HEK293 (cell line): ENCODE results near the gene C2CD3.

Experiments
- CTCF ChIA-PET: fragments of 350-600 bp; formaldehyde crosslinking; extraction: SDS; loops from one replicate; lab custom pipeline; 2021; ENCODE audit warnings: antibody characterized with exemption; lab: Yijun Ruan, JAX
- POLR2A ChIA-PET: fragments of 300-600 bp; formaldehyde crosslinking; extraction: SDS; loops from one replicate; lab custom pipeline; 2020; ENCODE audit warnings: antibody characterized with exemption, inconsistent platforms; lab: Yijun Ruan, JAX
- H3K27ac ChIP-seq: fragments of 200-500 bp; sonication (Bioruptor generic); 2 replicates; pipeline ENCODE4 v1.5.1; 2014; ENCODE audit warnings: low read depth, low read length, control low read depth, inconsistent platforms; ENCODE audit errors: extremely low read depth
- H3K36me3 ChIP-seq, 2 experiments: fragments of 200-500 bp in 1 of 2; sonication (Bioruptor generic) in 1 of 2; 1 replicate in 1 of 2; 2 replicates in 1 of 2; pipeline ENCODE4 v1.5.1; 2014 to 2017; ENCODE audit warnings: inconsistent platforms in 2 of 2, low read length in 2 of 2; ENCODE audit not compliant: control insufficient read depth in 2 of 2, insufficient read depth in 1 of 2
- H3K4me1 ChIP-seq: fragments of 200-500 bp; sonication (Bioruptor generic); 2 replicates; pipeline ENCODE4 v1.5.1; 2014; ENCODE audit warnings: mild to moderate bottlenecking, low read length, inconsistent platforms; ENCODE audit not compliant: control insufficient read depth, insufficient read depth
- H3K4me3 ChIP-seq: 2 replicates; pipeline ENCODE4 v1.5.1; 2011; ENCODE audit warnings: low read depth, mild to moderate bottlenecking, control low read depth, low read length, moderate library complexity
- H3K9me3 ChIP-seq: fragments of 200-500 bp; sonication (Bioruptor generic); 2 replicates; pipeline ENCODE4 v1.5.1; 2014; ENCODE audit warnings: low read depth, low read length, inconsistent platforms; ENCODE audit not compliant: control insufficient read depth, insufficient read depth
- SALL2 ChIP-seq: fragments of 450-650 bp; formaldehyde crosslinking; IDR thresholded peaks from 2 replicates; pipeline ENCODE4 v1.5.0; 2017; ENCODE audit warnings: missing biosample characterization, mild to moderate bottlenecking, missing genetic modification characterization, borderline replicate concordance
- SETDB1 ChIP-seq: IDR thresholded peaks from one replicate; pipeline ENCODE4 v1.6.1; 2017; ENCODE audit warnings: mild to moderate bottlenecking, low read length, moderate library complexity, mixed read lengths; ENCODE audit not compliant: insufficient read length
- SP3 ChIP-seq: fragments of 450-650 bp; formaldehyde crosslinking; IDR thresholded peaks from 2 replicates; pipeline ENCODE4 v1.5.1; 2016; ENCODE audit warnings: missing biosample characterization, missing genetic modification characterization
- TRIM28 ChIP-seq: IDR thresholded peaks from 2 replicates; pipeline ENCODE4 v1.6.1; 2011; ENCODE audit warnings: low read length, control low read depth, borderline replicate concordance
- TSHZ1 ChIP-seq: fragments of 450-650 bp; formaldehyde crosslinking; IDR thresholded peaks from 2 replicates; pipeline ENCODE4 v1.5.1; 2016; ENCODE audit warnings: missing biosample characterization, missing genetic modification characterization, borderline replicate concordance
- ZBTB17 ChIP-seq: fragments of 450-650 bp; formaldehyde crosslinking; IDR thresholded peaks from 2 replicates; pipeline ENCODE4 v1.5.1; 2016; ENCODE audit warnings: missing biosample characterization, missing genetic modification characterization
- ZFP37 ChIP-seq: fragments of 450-650 bp; formaldehyde crosslinking; IDR thresholded peaks from 2 replicates; pipeline ENCODE4 v1.5.1; 2016; ENCODE audit warnings: missing biosample characterization, missing genetic modification characterization
- ZFP69B ChIP-seq: fragments of 450-650 bp; formaldehyde crosslinking; IDR thresholded peaks from 2 replicates; pipeline ENCODE4 v1.5.1; 2016; ENCODE audit warnings: missing biosample characterization, missing genetic modification characterization
- ZNF19 ChIP-seq: fragments of 450-650 bp; formaldehyde crosslinking; IDR thresholded peaks from 2 replicates; pipeline ENCODE4; 2016; ENCODE audit warnings: missing biosample characterization, missing genetic modification characterization, low read depth
- ZNF211 ChIP-seq: fragments of 450-650 bp; formaldehyde crosslinking; IDR thresholded peaks from 2 replicates; pipeline ENCODE4 v1.5.1; 2016; ENCODE audit warnings: low read depth, missing biosample characterization, missing genetic modification characterization
- ZNF223 ChIP-seq: fragments of 450-650 bp; formaldehyde crosslinking; IDR thresholded peaks from 2 replicates; pipeline ENCODE4 v1.5.1; 2016; ENCODE audit warnings: missing biosample characterization, missing genetic modification characterization
- ZNF362 ChIP-seq: fragments of 450-650 bp; formaldehyde crosslinking; IDR thresholded peaks from 2 replicates; pipeline ENCODE4 v1.5.1; 2016; ENCODE audit warnings: missing biosample characterization, missing genetic modification characterization
- ZNF48 ChIP-seq: fragments of 450-650 bp; formaldehyde crosslinking; IDR thresholded peaks from 2 replicates; pipeline ENCODE4 v1.5.1; 2016; ENCODE audit warnings: missing biosample characterization, missing genetic modification characterization
- ZNF521 ChIP-seq: fragments of 450-650 bp; formaldehyde crosslinking; IDR thresholded peaks from 2 replicates; pipeline ENCODE4 v1.5.1; 2017; ENCODE audit warnings: missing biosample characterization, mild to moderate bottlenecking, missing genetic modification characterization
- ZNF560 ChIP-seq: fragments of 450-650 bp; formaldehyde crosslinking; IDR thresholded peaks from 2 replicates; pipeline ENCODE4 v1.5.1; 2017; ENCODE audit warnings: missing biosample characterization, missing genetic modification characterization, borderline replicate concordance
- ZNF629 ChIP-seq: fragments of 450-650 bp; formaldehyde crosslinking; IDR thresholded peaks from 2 replicates; pipeline ENCODE4 v1.5.1; 2017; ENCODE audit warnings: missing biosample characterization, missing genetic modification characterization
- ZNF645 ChIP-seq: fragments of 450-650 bp; formaldehyde crosslinking; IDR thresholded peaks from 2 replicates; pipeline ENCODE4; 2016; ENCODE audit warnings: missing biosample characterization, missing genetic modification characterization
- ZNF785 ChIP-seq: fragments of 450-650 bp; formaldehyde crosslinking; IDR thresholded peaks from 2 replicates; pipeline ENCODE4 v1.5.1; 2016; ENCODE audit warnings: missing biosample characterization, missing genetic modification characterization
- ZNF837 ChIP-seq: fragments of 450-650 bp; formaldehyde crosslinking; IDR thresholded peaks from 2 replicates; pipeline ENCODE4 v1.5.1; 2016; ENCODE audit warnings: missing biosample characterization, missing genetic modification characterization

C2CD3 gene

GRCh38 chr11:74050465-74050864 is 120.3 kb downstream of the C2CD3 start:
- ChIA-PET CTCF (no interaction called here), POLR2A (no interaction called here)
- Histone ChIP-seq H3K4me3 (no peak overlapping the region), H3K4me1 (no peaks in the 10 kb centered on the region), H3K27ac (no peak overlapping the region), H3K36me3 (peaks cover 0 to 59% of the 10 kb centered on the region in 2 experiments; a peak in 1 of 3 replicates), H3K9me3 (no peaks in the 10 kb centered on the region)
- TF ChIP-seq SP3 = no peak
- no peak for TF ChIP-seq TSHZ1 (tag by site-specific recombination)
- no peak for TF ChIP-seq ZNF48 (tag by site-specific recombination)
- TF ChIP-seq ZNF560 = no peak

- CTCF ChIA-PET = interaction anchor here (1.2 kb wide), 1 partner anchor 85 kb away, joined by 3 read pairs; no protein-coding TSS in a partner anchor
- POLR2A ChIA-PET = no interaction called here
- Histone ChIP-seq H3K4me1 (no peaks in the 10 kb centered on the region), H3K36me3 (peaks cover 0 to 61% of the 10 kb centered on the region in 2 experiments; a peak in 2 of 3 replicates), H3K4me3 (no peak overlapping the region), H3K27ac (no peak overlapping the region), H3K9me3 (no peaks in the 10 kb centered on the region)
- TF ChIP-seq ZNF629 (tag by site-specific recombination) (no peak), ZNF362 (tag by site-specific recombination) (no peak), SALL2 (tag by site-specific recombination) (no peak), SETDB1 (no peak), ZNF785 (tag by site-specific recombination) (no peak), ZFP69B (tag by site-specific recombination) (no peak), ZNF521 (tag by site-specific recombination) (no peak), ZNF837 (no peak), TRIM28 (no peak), ZNF645 (tag by site-specific recombination) (no peak), ZNF223 (tag by site-specific recombination) (no peak), ZNF211 (tag by site-specific recombination) (no peak), ZFP37 (tag by site-specific recombination) (no peak), ZNF19 (tag by site-specific recombination) (no peak), ZBTB17 (tag by site-specific recombination) (no peak)
Measured at GRCh38 chr11:74048993-74049392, 121.8 kb downstream of the C2CD3 start.
